Parathyroid adenoma (tissue), 2 donors: ENCODE results near the gene RNF112.

Experiments used
- H2AFZ ChIP-seq: fragments of 300-600 bp; sonication (generic); one replicate; pipeline ENCODE4 v1.7.0; 2017; ENCODE audit warnings: antibody characterized with exemption, mild to moderate bottlenecking
- H3K27ac ChIP-seq: fragments of 300-600 bp; sonication (generic); one replicate; pipeline ENCODE4 v1.7.0; 2017
- H3K27me3 ChIP-seq: fragments of 300-600 bp; sonication (generic); one replicate; pipeline ENCODE4 v1.7.0; 2017; ENCODE audit warnings: low read length; ENCODE audit not compliant: control insufficient read depth, insufficient read depth
- H3K36me3 ChIP-seq: fragments of 300-600 bp; sonication (generic); one replicate; pipeline ENCODE4 v1.7.0; 2017; ENCODE audit warnings: low read length; ENCODE audit not compliant: control insufficient read depth, insufficient read depth
- H3K4me1 ChIP-seq: fragments of 300-600 bp; sonication (generic); one replicate; pipeline ENCODE4 v1.7.0; 2017; ENCODE audit warnings: control low read depth
- H3K4me2 ChIP-seq: fragments of 300-600 bp; sonication (generic); one replicate; pipeline ENCODE4 v1.7.0; 2017; ENCODE audit warnings: low read length
- H3K4me3 ChIP-seq: fragments of 300-600 bp; sonication (generic); one replicate; pipeline ENCODE4 v1.7.0; 2017; ENCODE audit warnings: low read depth, low read length
- H3K79me2 ChIP-seq: fragments of 300-600 bp; sonication (generic); one replicate; pipeline ENCODE4 v1.7.0; 2017; ENCODE audit warnings: control low read depth
- H3K9ac ChIP-seq: fragments of 300-600 bp; sonication (generic); one replicate; pipeline ENCODE4 v1.7.0; 2017; ENCODE audit warnings: mild to moderate bottlenecking
- H3K9me3 ChIP-seq: fragments of 300-600 bp; sonication (generic); one replicate; pipeline ENCODE4 v1.7.0; 2017; ENCODE audit warnings: low read length; ENCODE audit not compliant: control insufficient read depth
- TF ChIP-seq, protein P1 (sequence below): fragments of 300-600 bp; sonication (generic); IDR thresholded peaks from one replicate; pipeline ENCODE4 v1.7.0; 2017; ENCODE audit warnings: antibody characterized with exemption, mild to moderate bottlenecking
- donor health status: primary hyperparathyroidism.

Gene RNF112

GRCh38 chr17:19363114-19363438 lies 48.0 kb upstream of the RNF112 start:
- H3K4me1 ChIP-seq = peaks cover 25% of the 10 kb centered on the region
- H3K79me2 ChIP-seq = peaks cover 5% of the 10 kb centered on the region
- no peaks in the 10 kb centered on the region for H3K9me3 ChIP-seq
- TF ChIP-seq, protein P1, sequence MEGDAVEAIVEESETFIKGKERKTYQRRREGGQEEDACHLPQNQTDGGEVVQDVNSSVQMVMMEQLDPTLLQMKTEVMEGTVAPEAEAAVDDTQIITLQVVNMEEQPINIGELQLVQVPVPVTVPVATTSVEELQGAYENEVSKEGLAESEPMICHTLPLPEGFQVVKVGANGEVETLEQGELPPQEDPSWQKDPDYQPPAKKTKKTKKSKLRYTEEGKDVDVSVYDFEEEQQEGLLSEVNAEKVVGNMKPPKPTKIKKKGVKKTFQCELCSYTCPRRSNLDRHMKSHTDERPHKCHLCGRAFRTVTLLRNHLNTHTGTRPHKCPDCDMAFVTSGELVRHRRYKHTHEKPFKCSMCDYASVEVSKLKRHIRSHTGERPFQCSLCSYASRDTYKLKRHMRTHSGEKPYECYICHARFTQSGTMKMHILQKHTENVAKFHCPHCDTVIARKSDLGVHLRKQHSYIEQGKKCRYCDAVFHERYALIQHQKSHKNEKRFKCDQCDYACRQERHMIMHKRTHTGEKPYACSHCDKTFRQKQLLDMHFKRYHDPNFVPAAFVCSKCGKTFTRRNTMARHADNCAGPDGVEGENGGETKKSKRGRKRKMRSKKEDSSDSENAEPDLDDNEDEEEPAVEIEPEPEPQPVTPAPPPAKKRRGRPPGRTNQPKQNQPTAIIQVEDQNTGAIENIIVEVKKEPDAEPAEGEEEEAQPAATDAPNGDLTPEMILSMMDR = no peak
- H3K27ac ChIP-seq = peak overlapping the region; percentile 88
- H3K36me3 ChIP-seq = no peaks in the 10 kb centered on the region
- H2AFZ ChIP-seq = peak overlapping the region; percentile 96
- H3K4me3 ChIP-seq = peak overlapping the region; percentile 86
- H3K9ac ChIP-seq = no peak overlapping the region
- H3K27me3 ChIP-seq = no peaks in the 10 kb centered on the region
- H3K4me2 ChIP-seq = peak overlapping the region; percentile 88

DNA sequence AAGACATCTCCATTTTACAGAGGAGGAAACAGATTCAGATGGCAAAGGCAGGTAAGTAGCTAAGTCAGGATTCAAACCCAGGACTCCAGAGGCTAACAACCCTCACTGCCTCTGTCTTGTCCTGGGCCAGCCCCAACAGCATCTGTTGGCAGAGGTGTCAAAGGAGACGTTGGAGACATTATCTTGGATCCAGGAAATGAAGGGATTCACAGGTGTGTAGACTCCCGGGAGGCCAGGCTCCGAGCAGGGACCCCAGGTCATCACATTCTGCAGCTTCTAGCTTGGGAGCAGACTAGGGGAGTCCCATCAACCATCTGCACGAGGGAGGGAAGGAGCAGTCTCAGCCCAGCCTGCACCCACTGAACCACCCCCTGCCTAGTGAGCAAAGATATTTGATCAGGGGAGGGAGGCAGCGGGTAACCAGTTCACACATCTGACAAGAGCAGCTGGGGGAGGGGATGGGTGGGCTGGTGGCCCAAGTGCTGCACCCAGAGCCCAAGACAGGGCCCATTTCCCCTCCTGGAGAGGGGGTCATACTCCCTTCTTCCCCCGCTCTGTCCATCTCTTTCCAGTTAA lies 47.5 kb upstream of the RNF112 start:
- peak overlapping the region; percentile 88 for H3K4me2 ChIP-seq
- no peaks in the 10 kb centered on the region for H3K27me3 ChIP-seq
- H3K9me3 ChIP-seq = no peaks in the 10 kb centered on the region
- H3K9ac ChIP-seq = no peak overlapping the region
- H3K27ac ChIP-seq = no peak overlapping the region
- no peaks in the 10 kb centered on the region for H3K36me3 ChIP-seq
- H3K4me3 ChIP-seq = no peak overlapping the region
- TF ChIP-seq, protein P1 = no peak
- H3K79me2 ChIP-seq = peaks cover 5% of the 10 kb centered on the region
- peak overlapping the region; percentile 96 for H2AFZ ChIP-seq
- peaks cover 25% of the 10 kb centered on the region for H3K4me1 ChIP-seq

DNA sequence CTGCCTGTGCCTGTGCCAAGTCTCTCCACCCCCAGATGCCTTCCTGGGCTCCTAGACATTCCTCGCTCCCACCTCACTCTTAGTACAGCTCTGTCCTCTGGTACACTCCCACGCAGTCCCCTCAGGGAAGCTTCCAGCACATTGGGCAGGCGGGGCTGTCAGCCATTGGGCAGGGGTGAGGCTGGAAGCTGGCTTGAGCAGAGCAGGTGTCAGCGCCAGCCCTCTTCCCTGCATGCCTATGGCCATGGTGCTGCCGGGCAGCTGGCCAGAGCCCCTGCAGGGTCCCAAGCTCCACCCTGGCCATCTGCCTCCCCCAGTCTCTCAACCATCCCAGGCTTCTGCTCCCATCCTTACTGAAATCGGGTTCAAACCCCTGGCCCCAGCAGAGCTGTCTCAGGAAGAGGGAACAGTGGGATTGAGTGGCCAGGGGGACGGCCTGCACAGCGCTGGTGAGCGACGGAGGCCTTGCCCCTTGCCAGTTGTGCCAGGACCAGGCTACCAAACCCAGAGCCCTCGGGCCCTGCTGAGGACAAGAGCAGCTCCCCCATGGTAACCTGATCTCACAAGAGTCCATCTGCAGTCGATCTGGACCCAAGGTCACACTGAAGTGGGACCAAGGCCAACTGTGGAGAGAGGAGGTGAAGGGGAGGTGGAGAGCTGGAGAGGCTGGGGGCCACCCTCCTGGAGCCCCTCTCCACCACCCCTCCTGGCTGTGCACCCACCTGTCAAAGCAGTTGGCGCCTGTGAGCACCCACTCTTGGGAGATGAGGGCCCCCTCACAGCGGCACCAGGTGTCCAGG lies 46.1 kb upstream of the RNF112 start:
- TF ChIP-seq, protein P1 = no peak
- Histone ChIP-seq H3K4me1 (peaks cover 25% of the 10 kb centered on the region), H3K4me2 (no peak overlapping the region), H2AFZ (peak overlapping the region; percentile 80), H3K79me2 (peaks cover 5% of the 10 kb centered on the region), H3K27ac (peak overlapping the region; percentile 52), H3K9me3 (no peaks in the 10 kb centered on the region), H3K36me3 (no peaks in the 10 kb centered on the region), H3K4me3 (no peak overlapping the region), H3K27me3 (no peaks in the 10 kb centered on the region), H3K9ac (no peak overlapping the region)

GRCh38 chr17:19365499-19365817 lies 45.6 kb upstream of the RNF112 start:
- Histone ChIP-seq H3K9ac (no peak overlapping the region), H3K36me3 (no peaks in the 10 kb centered on the region), H2AFZ (peak overlapping the region; percentile 80), H3K4me1 (peaks cover 25% of the 10 kb centered on the region), H3K4me3 (no peak overlapping the region), H3K27ac (no peak overlapping the region), H3K4me2 (no peak overlapping the region), H3K27me3 (no peaks in the 10 kb centered on the region), H3K9me3 (no peaks in the 10 kb centered on the region), H3K79me2 (peaks cover 5% of the 10 kb centered on the region)
- TF ChIP-seq, protein P1 = no peak
